Testis (tissue), 3 donors: ENCODE results near the gene SLCO4A1. TPM values are rescaled to one million over a fixed set of nuclear protein-coding genes. Genes with fewer than 3 reads are reported as not detected.

Experiments
- DNase-seq: peaks from one replicate; pipeline ENCODE4 v3.0.0-alpha.2; 2019
- H3K27ac ChIP-seq, 2 donors: fragments of 200-600 bp; sonication (generic); one replicate each; pipeline ENCODE4 v1.5.1; 2019
- H3K27me3 ChIP-seq: fragments of 200-600 bp; sonication (generic); one replicate; pipeline ENCODE4 v1.5.1; 2019
- H3K36me3 ChIP-seq: fragments of 200-600 bp; sonication (generic); one replicate; pipeline ENCODE4 v1.5.1; 2017; ENCODE audit warnings: low read depth; ENCODE audit errors: missing control alignments
- H3K4me1 ChIP-seq: fragments of 200-600 bp; sonication (generic); one replicate; pipeline ENCODE4 v1.5.1; 2019
- H3K4me3 ChIP-seq, 2 donors: fragments of 200-600 bp; sonication (generic); one replicate each; pipeline ENCODE4 v1.5.1; 2017 to 2019
- H3K9me3 ChIP-seq: fragments of 200-600 bp; sonication (generic); one replicate; pipeline ENCODE4 v1.5.1; 2017
- CTCF ChIP-seq, 3 experiments: fragments of 450-650 bp in 2 of 3; fragments of 200-600 bp in 1 of 3; sonication (generic) in 1 of 3; IDR thresholded peaks; one replicate each; pipeline ENCODE4 v1.5.1; 2016 to 2019; ENCODE audit warnings: antibody characterized with exemption in 3 of 3, mild to moderate bottlenecking in 2 of 3, moderate library complexity in 1 of 3
- POLR2A ChIP-seq: fragments of 450-650 bp; IDR thresholded peaks from one replicate; pipeline ENCODE4 v1.6.1; 2017; ENCODE audit warnings: antibody characterized with exemption, mild to moderate bottlenecking, moderate library complexity
- WGBS, 2 donors: methylation state at CpG; one replicate each; pipeline ENCODE4 v1.1.5; 2018; 5-methylcytosine and 5-hydroxymethylcytosine counted together
- intact Hi-C: fragments of 100-400 bp; cut with DNase I; formaldehyde crosslinking; loops from one replicate; pipeline ENCODE4 v1.15.1; 2023; ENCODE audit warnings: low total_unique reads
- polyA plus RNA-seq: library from polyadenylated mRNA; stranded (reverse); fragments of 350-450 nt; fragmentation: Illumina TruSeq; extraction: RNeasy Lipid Tissue Mini Kit (QIAGEN cat#74804); gene quantifications from one replicate; pipeline ENCODE4 v1.2.3, GENCODE V29; 2014; ENCODE audit warnings: low read depth, low replicate concordance; ENCODE audit not compliant: insufficient read depth
- total RNA-seq, 2 donors: library from RNA; depleted of rRNA; stranded (reverse); fragments of >200 nt; gene quantifications; one replicate each; pipeline ENCODE4 v1.2.3, GENCODE V29; 2016

SLCO4A1 gene
- total and polyA plus RNA-seq, 3 donors from 2014 or later: 4.2 to 14.2 (median 9.8) TPM

- Histone ChIP-seq H3K27ac (no peak overlapping the region), H3K27me3 (no peaks in the 10 kb centered on the region), H3K4me3 (no peak overlapping the region), H3K9me3 (no peaks in the 10 kb centered on the region), H3K36me3 (no peaks in the 10 kb centered on the region), H3K4me1 (no peaks in the 10 kb centered on the region)
- 78 to 86% methylated on average over 12 of the region's 12 CpGs for WGBS, 2 donors
- TF ChIP-seq POLR2A (no peak), CTCF (IDR thresholded peaks at IDR 0.05) (no peak)
- intact Hi-C loops: no loop called here
- no peak for DNase-seq
Measured at GRCh38 chr20:62719250-62719935, 77.1 kb downstream of the SLCO4A1 start.

Other genes starting within 250 kb of the SLCO4A1 start
- 10 to 100 TPM; 51.0 to 58.6 TPM for gene CABLES2, start 235.2 kb upstream of the SLCO4A1 start, total RNA-seq
- 83.0 TPM for gene CABLES2, start 235.2 kb upstream of the SLCO4A1 start, polyA plus RNA-seq
- 1 to 10 TPM in 1 of 2 donors, under 1 TPM in 1; 0.81 to 1.3 TPM for gene RBBP8NL, start 215.0 kb upstream of the SLCO4A1 start, total RNA-seq
- gene RBBP8NL, start 215.0 kb upstream of the SLCO4A1 start, polyA plus RNA-seq: 2.8 TPM
- 10 to 100 TPM; 54.5 to 70.6 TPM for gene GATA5, start 166.5 kb upstream of the SLCO4A1 start, total RNA-seq
- 19.0 TPM for gene GATA5, start 166.5 kb upstream of the SLCO4A1 start, polyA plus RNA-seq
- gene NTSR1, start 66.3 kb downstream of the SLCO4A1 start, total RNA-seq: 1 to 10 TPM in 1 of 2 donors, under 1 TPM in 1; 0.81 to 1.3 TPM
- gene NTSR1, start 66.3 kb downstream of the SLCO4A1 start, polyA plus RNA-seq: 0.41 TPM
- gene MRGBP, start 154.0 kb downstream of the SLCO4A1 start, total RNA-seq: 10 to 100 TPM; 52.5 to 56.7 TPM
- 98.3 TPM for gene MRGBP, start 154.0 kb downstream of the SLCO4A1 start, polyA plus RNA-seq
- 10 to 100 TPM; 46.6 to 57.0 TPM for gene OGFR, start 162.3 kb downstream of the SLCO4A1 start, total RNA-seq
- 23.7 TPM for gene OGFR, start 162.3 kb downstream of the SLCO4A1 start, polyA plus RNA-seq
- gene COL9A3, start 174.5 kb downstream of the SLCO4A1 start, total RNA-seq: 10 to 100 TPM; 19.1 to 50.6 TPM
- 21.3 TPM for gene COL9A3, start 174.5 kb downstream of the SLCO4A1 start, polyA plus RNA-seq
- gene TCFL5, start 219.3 kb downstream of the SLCO4A1 start, total RNA-seq: 10 to 100 TPM; 66.4 to 85.3 TPM
- 184 TPM for gene TCFL5, start 219.3 kb downstream of the SLCO4A1 start, polyA plus RNA-seq